Body of pancreas (tissue), 4 donors: ENCODE results near the gene C1QTNF9.

ENCODE experiments used
- CTCF ChIP-seq, 7 experiments: fragments of 450-650 bp in 4 of 7; fragments of 200-600 bp in 3 of 7; sonication (generic) in 3 of 7; IDR thresholded peaks; one replicate each; pipeline ENCODE4 v1.5.1; 2016 to 2019; ENCODE audit warnings: antibody characterized with exemption in 7 of 7
- POLR2A ChIP-seq, 3 donors: fragments of 450-650 bp; IDR thresholded peaks; one replicate each; pipeline ENCODE4 v1.6.1; 2016; ENCODE audit warnings: antibody characterized with exemption in 3 of 3, mild to moderate bottlenecking in 2 of 3

DNA sequence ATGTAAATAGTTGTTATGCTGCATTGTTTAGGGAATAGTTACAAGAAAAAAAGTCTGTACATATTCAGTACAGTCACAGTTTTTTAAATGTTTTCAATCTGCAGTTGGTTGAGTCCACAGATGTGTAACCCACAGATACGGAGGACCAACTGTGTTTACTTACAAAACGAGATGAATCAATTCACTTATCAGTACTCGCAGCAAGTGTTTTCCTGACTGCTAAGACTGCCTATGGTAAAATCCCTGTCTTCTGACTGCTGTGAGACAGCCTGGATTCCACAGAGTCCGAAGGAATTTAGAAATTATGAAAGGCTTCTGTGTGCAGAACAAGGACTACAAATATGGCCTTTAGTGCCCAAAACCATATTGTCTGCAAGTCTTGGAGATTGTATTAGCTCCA lies 45.7 kb upstream of the C1QTNF9 start:
- TF ChIP-seq CTCF (IDR thresholded peaks at IDR 0.05), result no peak
- no peak for TF ChIP-seq POLR2A (IDR thresholded peaks at IDR 0.05)
